ENCODE measurements around the gene CPS1.

CPS1 gene

DNA sequence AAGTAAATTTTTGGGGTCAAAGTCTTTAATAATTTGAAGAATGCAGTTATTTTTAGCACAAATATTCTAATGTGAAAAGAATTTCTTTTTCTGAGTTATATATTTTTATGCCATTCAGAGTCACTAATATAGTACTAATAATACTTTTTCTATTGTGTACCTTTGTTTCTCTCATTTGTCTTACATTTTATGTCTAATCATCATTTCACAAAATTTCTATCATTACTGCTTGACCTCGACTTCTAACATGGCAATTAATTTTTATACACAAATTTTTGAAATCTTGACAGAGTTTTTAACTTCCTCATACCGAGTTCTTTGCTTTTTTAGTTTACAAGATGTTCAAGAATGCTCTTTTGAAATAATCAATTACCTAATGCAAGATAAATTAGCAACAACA, 8.4 kb upstream of the CPS1 start:
- no peak for DNase-seq

DNA sequence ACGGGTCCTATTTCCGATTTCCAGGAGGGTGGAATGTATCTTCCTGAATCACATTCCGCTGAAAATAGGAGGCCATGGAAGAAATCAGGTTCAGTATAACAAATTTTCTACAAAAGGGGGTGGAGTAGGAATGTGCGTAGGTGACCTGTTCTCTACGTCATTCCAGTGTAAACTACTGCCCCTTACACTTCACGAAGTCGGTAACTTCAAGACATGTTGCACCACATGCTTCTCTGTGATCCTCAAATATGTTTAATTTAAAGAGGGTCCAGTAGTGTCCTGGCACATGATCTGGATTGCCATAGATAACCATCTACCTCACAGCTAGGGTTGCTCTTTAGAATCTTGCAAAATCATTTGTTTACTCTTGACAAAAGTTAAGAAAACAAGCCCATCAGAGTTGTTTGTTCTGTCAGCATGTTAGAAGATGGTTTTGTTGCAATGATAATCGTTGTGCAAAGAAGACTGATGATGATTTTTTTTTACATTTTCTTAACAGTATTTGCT, 7.5 kb upstream of the CPS1 start:
- DNase-seq = no peak

DNA sequence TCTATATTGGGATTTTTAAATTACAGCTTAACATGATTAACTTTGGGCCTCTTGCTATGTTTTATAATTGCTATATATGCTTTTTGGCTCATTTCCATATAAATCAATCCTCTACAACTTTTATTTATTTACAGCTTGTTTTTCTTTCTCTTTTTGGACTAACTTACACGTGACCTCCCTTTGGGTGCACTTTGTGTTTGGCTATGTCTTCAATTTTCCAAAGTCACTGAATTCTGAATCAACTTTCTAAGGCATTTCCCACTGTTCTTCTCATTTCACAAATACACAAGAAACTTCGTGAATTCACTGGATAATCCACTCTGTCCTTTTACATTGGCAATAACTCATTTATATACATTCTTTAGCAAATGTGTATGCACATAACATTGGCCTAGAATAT, 5.4 kb upstream of the CPS1 start:
- DNase-seq = no peak

DNA sequence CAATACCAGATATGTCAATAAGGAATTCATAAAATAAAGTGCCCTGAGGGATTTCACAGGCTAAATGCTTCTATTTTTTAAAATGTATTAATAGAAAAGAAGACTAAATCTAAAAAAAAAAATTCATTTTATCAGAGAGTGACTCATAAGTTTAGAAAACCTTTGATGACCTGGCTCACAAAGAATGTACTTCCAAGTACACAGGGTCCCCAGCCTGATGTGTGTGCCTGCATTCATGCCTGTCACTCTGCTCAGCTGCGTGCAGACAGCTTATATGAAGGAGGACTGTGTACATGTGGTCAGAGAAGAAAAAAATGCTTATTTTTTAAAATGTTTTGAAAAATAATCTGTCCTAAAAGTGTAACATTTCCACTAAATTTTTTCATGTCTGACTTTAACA, 3.0 kb upstream of the CPS1 start:
- DNase-seq = no peak

DNA sequence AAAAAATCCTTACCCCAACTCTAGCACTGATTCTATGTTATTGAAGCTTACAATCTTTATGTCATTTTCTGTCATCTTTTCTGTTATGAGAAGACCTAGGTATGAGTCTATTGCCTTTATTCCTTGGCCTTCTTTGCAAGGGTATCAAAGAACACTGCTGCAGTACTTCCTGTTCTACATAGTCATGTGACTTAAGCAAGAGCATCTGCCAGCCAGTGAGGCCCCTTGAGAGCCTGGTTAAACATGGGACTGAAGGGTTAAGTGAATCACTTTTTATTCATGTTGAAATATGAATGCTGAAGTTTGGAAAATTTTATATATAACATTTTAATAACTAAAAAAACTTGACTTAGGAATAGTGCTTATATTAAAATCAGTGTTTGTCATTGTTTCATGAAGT, 844 bp upstream of the CPS1 start:
- no peak for DNase-seq

DNA sequence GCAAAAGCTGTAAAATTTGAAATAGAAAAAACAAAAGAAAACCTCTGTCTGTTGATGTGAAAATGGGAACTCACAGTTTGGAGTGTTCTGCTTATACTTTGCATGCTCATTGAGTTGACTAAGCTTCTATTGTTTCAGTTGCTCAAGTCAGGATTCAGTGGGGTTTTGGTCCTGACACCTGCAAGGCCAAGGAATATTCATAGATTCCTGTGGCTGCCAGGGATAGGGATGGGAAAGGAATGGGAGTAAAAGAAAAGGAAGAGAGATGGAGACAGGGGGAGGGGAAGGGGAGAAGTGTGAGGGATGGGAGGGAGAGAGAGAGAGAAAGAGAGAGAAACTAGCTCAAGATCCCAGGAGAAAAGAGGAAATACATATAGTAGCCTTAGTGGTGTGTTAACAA, 1.3 kb downstream of the CPS1 start:
- no peak for DNase-seq

DNA sequence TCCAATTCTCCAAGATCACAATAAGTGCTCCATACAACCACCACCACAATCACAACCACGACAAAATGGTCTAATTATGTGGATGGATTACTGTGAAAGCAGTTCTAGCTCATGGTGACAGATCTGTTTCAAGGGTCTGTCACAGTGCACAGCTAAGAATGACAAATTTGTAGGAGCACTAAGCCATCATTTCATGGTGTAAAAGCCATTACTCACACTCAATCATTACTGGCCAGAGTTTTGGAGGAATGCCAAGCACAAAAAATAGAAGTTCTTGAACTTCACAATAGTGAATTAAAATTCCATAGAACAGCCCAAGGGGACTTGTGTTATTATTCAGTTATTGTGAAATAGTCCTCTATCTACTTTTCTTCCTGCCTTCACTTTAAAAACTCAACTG, 2.3 kb downstream of the CPS1 start:
- no peak for DNase-seq

DNA sequence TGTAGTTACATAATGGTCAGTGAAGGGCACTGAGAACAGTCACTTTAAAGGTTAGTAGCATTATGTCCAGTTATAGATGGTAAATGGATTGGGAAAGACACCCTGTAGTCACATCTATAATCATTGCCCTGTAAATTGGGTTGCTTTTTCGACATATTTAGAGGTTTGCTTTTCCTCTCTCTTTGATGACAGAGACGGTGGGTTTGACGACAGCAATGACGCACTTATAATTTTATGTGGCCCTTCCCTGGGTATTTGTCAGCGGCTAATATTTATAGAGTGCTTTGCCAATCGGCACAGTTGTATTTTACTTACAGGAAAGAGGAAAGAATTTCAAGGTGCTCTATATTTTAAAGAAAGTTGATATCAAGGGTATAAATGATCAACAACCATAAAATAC, 2.8 kb downstream of the CPS1 start:
- no peak for DNase-seq

DNA sequence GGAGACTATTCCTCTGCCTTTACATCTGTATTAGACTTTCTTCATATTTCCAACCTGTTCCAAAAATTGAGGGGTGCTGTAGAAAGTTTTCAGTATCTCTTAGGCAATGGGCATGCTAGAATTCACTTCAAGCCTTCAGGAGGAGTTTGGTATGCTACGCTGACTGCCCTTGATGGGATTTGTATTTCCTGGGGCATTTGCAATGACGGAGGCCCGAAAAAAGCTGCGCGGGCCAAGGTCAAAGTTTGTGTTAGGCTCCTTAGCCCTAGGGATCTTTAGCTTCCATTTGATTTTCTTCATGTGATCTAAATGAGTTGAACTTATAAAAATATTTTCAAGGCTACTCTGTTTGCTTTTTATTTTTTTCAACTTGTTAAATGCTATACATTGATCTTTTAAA, 5.1 kb downstream of the CPS1 start:
- DNase-seq = no peak

DNA sequence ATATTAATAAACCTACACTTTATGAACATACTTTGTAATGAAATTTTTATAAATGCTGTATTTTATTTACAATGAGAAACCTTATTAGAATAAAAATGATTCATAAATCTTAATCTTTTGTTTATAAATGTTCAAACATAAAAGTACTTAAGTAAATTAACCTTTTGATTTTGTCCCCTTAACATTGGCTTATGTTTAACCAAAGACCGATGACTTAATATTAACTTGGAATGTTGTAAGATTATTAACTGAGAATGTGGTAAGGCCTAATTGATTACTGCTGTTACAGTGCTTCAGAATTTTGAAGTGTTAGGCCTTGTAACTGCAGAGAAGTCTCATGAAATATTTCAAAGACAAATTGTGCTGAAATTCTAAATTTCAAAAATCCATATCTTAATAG, 5.7 kb downstream of the CPS1 start:
- no peak for DNase-seq

DNA sequence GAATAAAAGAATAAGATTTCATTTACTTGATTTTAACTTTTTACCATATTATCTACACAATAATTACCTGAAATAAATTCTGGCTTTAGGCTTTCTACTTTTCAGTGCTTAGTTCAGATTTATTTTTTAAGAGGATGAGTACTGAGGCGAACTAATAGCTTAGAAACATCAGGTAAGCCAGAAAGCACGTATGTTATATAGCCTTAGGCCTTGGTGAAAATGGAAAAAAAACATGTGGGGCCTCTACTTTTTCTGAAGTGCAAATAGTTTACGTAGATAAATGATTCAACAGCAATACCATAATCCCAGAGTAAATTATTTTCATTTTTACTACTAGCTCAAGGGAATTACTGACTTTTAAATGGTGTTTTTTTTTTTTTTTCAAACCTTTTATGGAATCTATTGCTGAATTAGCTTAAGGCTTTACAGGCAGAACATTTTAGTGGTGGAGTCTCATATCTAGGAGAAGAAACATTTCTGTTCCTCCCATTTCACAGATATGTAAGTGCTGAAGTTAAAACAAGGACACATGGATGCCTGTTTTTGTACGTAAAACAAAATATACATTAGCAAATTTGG, 6.2 kb downstream of the CPS1 start:
- DNase-seq = no peak

DNA sequence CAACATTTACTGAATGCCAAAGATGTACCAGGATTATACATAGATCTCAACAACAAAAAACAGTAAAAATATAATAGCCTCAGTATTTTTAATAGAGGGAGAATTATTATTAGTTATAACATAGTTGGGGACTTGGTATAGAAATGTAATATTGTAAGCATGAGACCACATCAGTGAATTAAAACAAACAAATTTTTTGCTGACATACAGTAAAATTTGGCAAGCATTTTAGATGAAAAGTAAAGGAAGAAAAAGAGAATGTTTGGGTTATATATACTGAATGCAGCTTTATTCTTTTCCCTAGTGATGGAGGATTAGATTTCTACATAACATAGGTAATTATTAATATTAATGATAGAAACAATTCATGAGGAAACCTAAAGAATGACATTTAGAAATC, 10.9 kb downstream of the CPS1 start:
- no peak for DNase-seq

DNA sequence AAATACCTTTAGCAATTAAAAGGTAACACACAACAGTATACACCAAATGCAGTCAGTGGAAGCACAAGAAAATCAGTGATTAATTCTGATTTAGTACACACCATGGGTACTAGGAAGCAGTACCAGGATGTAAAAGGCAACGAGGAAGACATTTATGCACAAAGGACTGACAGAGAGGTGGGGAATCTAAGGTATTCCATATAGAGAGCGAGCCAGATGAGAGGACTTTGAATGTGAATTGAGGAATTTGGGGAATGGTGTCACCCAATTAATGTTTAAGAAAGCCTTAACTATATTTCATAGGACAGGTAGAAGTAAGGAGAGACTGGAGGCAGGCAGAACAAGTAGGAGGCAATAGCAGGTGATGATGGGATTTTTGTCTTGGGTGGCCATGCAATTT, 11.7 kb downstream of the CPS1 start:
- no peak for DNase-seq

DNA sequence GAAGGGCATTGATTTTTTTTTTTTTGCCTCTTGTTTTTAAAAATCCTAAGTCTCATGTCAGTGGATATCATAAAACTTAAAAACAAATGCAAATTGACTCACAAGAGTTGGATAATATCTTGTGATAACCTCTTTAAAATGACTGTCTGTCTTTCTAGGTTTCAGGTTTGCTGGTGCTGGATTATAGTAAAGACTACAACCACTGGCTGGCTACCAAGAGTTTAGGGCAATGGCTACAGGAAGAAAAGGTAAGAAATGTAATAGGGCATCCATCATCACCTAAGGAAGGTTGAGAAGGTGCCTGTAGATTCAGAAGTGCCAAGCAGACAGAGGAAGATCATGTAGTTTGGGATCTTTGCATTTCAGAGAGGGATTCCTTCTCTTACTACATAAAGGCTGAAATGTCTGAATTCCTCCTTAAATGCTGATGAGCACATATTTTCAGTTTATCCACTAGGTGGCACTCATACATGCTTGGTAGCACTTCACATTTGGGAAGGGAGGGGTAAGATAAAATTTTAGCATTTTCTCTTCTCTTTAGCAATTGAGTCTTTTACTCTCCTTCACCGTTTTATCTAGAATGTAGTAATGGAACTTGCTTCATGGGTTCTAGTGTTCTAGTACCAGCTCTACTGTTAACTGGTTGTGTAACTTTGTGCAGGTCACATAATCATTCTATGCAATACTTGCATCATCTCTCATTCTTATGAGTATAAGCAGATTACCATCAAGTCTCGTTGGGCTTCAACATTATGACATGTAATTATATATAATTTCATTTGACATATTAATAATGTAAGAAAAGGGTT, 21.1 kb downstream of the CPS1 start:
- DNase-seq = peak in 3 of 6 experiments; percentile 9 to 18 (median 15)

DNA sequence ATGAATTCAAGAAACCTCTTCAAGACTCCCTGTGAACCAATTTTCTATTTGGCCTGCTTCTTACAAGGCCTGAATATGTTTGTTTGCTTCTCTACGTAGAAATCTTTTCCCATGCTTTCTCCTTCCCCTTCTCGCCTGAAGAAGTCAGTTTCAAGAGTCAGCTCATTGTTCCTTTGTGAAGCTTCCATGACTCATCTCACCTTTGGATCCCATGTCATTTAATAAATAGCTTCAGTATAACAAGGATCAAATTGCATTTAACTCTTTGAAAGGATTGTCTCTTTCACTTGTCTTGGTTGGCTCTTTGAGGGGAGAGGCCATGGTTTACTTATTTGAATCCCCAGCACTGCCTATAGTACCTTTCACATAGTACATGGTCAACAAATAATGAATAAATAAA, 28.4 kb downstream of the CPS1 start:
- no peak for DNase-seq

DNA sequence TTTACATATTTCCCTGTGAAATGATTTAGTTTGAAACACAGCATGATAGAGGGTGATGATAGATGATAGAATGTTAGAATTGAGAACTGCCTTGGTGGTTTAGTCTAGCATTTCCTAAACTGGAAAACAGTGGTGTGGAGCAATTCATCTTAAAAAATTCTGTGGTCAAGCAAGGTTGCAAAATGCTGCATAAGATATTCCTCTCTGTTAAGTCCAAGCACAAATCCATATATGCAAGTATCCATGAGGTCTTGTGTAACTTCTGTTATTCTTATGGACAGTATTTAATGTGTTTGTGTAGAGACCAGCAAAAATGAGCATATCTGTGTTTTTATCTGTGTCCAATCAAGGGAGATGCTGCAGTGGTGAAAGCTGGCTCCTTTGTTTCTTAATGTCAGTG, 30.0 kb downstream of the CPS1 start:
- DNase-seq = no peak

DNA sequence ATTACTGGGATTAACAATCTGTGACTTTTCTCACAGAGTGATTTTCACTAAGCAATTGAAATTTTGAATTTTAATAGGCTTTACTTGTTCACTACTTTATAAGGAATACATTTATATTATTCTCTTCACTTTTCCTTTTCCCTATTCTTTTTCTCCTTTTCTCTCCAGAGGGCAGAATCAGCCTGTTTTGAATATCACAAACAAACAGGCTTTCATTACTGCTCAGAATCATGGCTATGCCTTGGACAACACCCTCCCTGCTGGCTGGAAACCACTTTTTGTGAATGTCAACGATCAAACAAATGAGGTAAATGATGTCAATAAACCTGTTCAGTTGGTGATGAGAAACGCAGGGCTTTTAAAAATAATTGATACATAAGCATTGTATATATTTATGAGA, 35.3 kb downstream of the CPS1 start:
- DNase-seq = no peak

DNA sequence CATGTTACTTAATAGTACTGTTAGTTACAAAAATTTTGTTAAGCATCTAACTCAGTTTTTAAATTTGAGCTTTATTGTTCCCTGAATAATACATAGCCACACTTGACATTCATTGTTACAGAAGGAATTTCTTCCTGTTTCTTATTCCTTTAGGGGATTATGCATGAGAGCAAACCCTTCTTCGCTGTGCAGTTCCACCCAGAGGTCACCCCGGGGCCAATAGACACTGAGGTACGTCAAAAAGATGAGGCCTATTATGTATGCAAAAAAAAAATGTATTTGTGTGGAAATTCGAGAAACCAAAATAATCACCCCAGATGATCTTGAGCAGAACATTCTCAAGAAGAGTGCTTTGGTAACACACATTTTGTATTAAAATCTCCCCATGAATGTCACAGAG, 36.3 kb downstream of the CPS1 start:
- no peak for DNase-seq

DNA sequence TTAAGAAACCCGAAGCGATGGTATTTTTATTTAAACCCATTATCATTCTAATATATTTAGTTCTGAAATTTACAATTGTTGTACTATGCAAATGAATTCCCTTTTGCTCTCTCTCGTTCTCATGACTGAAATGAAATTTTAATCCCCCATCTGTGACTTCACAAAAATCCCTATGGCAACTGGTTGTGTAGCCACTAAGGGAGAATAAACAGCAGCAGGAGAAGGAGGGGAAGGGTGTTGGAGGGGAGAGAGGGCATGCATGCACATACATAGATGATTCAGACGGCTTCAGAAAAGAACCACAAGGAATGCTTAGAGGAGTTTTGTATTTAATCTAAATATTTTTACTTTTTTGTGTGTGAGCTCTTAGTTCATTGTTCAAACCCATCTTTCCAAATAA, 36.8 kb downstream of the CPS1 start:
- no peak for DNase-seq

DNA sequence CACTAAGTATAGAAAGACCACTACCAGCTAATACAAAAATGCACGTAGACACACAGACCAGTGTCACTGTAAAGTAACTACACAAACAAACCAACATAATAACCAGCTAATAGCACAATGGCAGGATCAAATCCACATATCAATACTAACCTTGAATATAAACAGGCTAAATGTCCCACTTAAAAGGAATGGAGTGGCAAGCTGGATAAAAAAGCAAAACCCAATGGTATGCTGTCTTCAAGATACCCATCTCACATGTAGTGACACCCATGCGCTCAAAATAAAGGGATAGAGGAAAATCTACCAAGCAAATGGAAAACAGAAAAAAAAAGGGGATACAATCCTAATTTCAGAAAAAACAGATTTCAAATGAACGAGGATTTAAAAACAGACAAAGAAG, 41.8 kb downstream of the CPS1 start:
- no peak for DNase-seq

DNA sequence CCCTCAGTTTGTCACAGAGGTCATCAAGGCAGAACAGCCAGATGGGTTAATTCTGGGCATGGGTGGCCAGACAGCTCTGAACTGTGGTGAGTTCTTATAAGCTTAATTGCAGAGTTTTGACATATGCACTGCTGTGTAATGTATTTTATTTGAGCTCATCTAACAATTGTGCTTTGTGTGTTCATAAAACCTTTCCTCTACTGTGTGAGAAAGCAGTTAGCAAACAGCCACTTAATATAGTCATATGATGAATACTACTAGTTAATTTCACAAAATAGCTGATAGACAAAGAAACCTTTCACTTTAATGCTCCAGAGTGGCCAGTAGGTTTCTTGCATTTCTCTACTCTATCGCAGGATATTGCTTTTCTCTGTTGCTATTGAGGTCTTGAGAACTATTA, 43.1 kb downstream of the CPS1 start:
- no peak for DNase-seq

DNA sequence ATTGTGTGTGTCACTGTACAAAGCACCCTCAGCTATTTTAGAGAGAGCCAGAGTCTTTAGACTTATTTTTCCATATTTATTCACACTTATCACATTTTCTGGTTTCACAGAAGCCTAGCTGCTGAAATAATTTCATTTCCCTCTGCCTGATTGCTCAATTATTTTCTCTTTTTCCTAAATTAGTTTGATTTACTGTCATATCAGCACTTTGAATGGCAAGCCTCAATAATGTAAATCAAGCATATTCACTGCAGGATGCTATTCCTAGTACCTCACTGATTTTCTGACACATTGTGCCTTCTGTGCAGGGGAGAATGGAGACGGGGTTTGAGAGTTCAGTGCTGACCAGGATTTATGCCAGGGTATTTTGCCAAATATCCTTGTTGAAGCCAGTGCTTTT, 48.3 kb downstream of the CPS1 start:
- DNase-seq = no peak

DNA sequence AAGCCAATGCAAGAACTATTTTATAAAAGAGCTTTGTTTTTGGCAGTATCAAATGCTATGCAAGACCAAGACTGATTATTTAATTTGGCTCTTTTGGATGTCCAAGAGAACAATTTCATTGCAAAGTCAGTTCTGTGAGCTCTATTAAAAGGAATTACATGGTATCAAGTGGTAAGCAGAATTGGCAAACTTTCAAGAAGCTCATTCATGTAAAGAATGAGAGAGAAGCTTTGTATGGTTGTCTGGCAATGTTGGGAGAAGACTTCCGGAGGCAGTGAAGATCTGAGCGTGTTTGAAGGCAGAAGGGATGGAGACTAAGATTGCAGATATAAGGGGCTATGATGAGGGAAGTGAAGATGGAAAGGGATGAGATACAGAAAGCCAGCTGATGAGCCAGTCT, 49.6 kb downstream of the CPS1 start:
- no peak for DNase-seq

DNA sequence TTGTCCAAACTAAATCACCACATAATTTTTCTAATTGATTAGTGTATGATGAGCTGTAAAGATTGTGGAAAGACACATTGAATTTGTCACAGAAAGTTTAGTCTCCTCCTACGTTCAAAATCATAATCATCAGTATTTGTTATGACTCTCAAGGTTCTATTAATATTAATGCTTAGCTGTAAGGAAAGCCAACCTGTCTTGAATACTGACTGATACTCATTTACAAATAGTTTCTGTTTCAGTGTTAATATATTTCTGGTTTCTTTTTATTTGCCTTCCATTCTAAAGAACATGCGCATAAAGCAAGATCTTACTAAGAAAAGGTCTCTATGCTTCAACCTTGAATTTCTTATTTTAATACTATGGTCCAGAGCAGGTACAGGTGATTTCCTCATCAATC, 55.1 kb downstream of the CPS1 start:
- no peak for DNase-seq

DNA sequence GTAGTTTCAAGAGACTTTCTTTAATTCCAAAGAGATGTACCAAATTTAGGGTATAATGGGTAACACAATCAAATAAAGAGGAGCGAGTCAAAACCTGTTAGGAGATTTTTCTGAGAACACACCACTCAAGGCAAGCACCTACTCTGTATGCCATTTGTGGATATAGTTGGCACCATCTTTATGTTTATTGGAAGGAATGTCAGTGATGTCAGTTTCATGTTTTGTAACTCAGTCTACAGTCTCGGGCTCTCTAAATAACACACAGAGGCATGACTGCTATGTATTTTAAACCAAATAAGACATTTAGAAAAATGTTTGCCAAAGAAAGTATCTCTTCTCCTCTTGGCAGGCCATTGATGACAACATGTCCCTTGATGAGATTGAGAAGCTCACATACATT, 59.7 kb downstream of the CPS1 start:
- no peak for DNase-seq

Measured in stimulated activated naive CD4-positive, alpha-beta T cell (primary cell).